Upper lobe of left lung (tissue), 6 donors: Measurements from ENCODE around the gene ZNF280B. TPM values are rescaled to one million over a fixed set of nuclear protein-coding genes. Genes with fewer than 3 reads are reported as not detected.
"Not testable (repeated sequence)": the region's sequence is repeated elsewhere in the genome, so short reads cannot be mapped to it uniquely, and the experiment has no call there.

ENCODE experiments used
- ATAC-seq, 2 donors: fragments of 200-7000 bp; cut with Tn5 transposase; one replicate each; pipeline ENCODE4 v1.9.1; 2022; ENCODE audit warnings: mild to moderate bottlenecking in 2 of 2, moderate library complexity in 2 of 2; ENCODE audit not compliant: low FRiP score in 2 of 2
- DNase-seq, 2 donors: peaks; one replicate each; pipeline ENCODE4 v3.0.0-alpha.2; 2019 to 2020
- H3K27ac ChIP-seq, 4 donors: fragments of 200-600 bp; sonication (generic); one replicate each; pipeline ENCODE4 v1.5.1; 2016 to 2019
- H3K27me3 ChIP-seq, 4 donors: fragments of 200-600 bp; sonication (generic); one replicate each; pipeline ENCODE4 v1.5.1; 2017 to 2019
- H3K36me3 ChIP-seq, 4 donors: fragments of 200-600 bp; sonication (generic); one replicate each; pipeline ENCODE4 v1.5.1; 2016 to 2019
- H3K4me1 ChIP-seq, 4 donors: fragments of 200-600 bp; sonication (generic); one replicate each; pipeline ENCODE4 v1.5.1; 2018 to 2019
- H3K4me3 ChIP-seq, 4 donors: fragments of 200-600 bp; sonication (generic); one replicate each; pipeline ENCODE4 v1.5.1; 2017 to 2019; ENCODE audit warnings: mild to moderate bottlenecking in 2 of 4, moderate library complexity in 1 of 4
- H3K9me3 ChIP-seq, 4 donors: fragments of 200-600 bp; sonication (generic); one replicate each; pipeline ENCODE4 v1.5.1; 2018 to 2019
- CTCF ChIP-seq, 6 experiments: fragments of 450-650 bp in 4 of 6; fragments of 200-600 bp in 2 of 6; sonication (generic) in 2 of 6; IDR thresholded peaks; one replicate each; pipeline ENCODE4 v1.5.1; 2016 to 2019; ENCODE audit warnings: antibody characterized with exemption in 6 of 6
- EP300 ChIP-seq, 4 donors: sonication (generic); formaldehyde crosslinking; IDR thresholded peaks; one replicate each; pipeline ENCODE4 v1.5.1; 2017; ENCODE audit warnings: antibody characterized with exemption in 4 of 4, control low read depth in 2 of 4
- POLR2A ChIP-seq, 4 donors: fragments of 450-650 bp; IDR thresholded peaks; one replicate each; pipeline ENCODE4 v1.5.1; 2016 to 2017; ENCODE audit warnings: antibody characterized with exemption in 4 of 4, mild to moderate bottlenecking in 2 of 4
- POLR2AphosphoS5 ChIP-seq, 2 donors: sonication (generic); formaldehyde crosslinking; IDR thresholded peaks; one replicate each; pipeline ENCODE4 v1.5.1; 2017; ENCODE audit warnings: antibody characterized with exemption in 2 of 2
- WGBS, 2 donors: methylation state at CpG; one replicate each; pipeline ENCODE4 v1.1.5; 2017 to 2018; 5-methylcytosine and 5-hydroxymethylcytosine counted together
- total RNA-seq, 6 donors: library from RNA; depleted of rRNA in 4 of 6; stranded (reverse); fragments of >200 nt in 4 of 6; gene quantifications; one replicate each; pipeline versions ENCODE4 v1.1.0 to v1.2.1, GENCODE V29; 2016 to 2021
- donor health status: DM: no; HTN: no; CAD: no; lungs with moderate emphysema.
- donor health status: DM: no; HTN: yes; CAD: no; lungs with severe emphysema.

ZNF280B gene
- total RNA-seq, 6 donors from 2014 or later, result 0.22 to 0.98 (median 0.44) TPM; not detected in 1

GRCh38 chr22:22515890-22516289, 7.3 kb upstream of the ZNF280B start:
- Histone ChIP-seq H3K4me1 (no peaks in the 10 kb centered on the region), H3K36me3 (no peaks in the 10 kb centered on the region), H3K27me3 (no peaks in the 10 kb centered on the region), H3K27ac (no peak overlapping the region), H3K9me3 (peaks cover 0 to under 1% (median 0%) of the 10 kb centered on the region in 4 donors), H3K4me3 (no peak overlapping the region)
- no peak for ATAC-seq
- no peak for TF ChIP-seq EP300 (IDR thresholded peaks at IDR 0.05)
- TF ChIP-seq POLR2AphosphoS5 (IDR thresholded peaks at IDR 0.05), result no peak
- no peak for TF ChIP-seq POLR2A (IDR thresholded peaks at IDR 0.05)
- TF ChIP-seq CTCF (IDR thresholded peaks at IDR 0.05), result no peak
- no peak for DNase-seq

- not testable (repeated sequence) for DNase-seq, H3K4me1 ChIP-seq, H3K27ac ChIP-seq, H3K36me3 ChIP-seq, H3K4me3 ChIP-seq, ATAC-seq, H3K27me3 ChIP-seq
- peaks cover 0 to 11% (median 6%) of the 10 kb centered on the region in 4 donors for H3K9me3 ChIP-seq
- 69 to 71% methylated on average over 7 to 8 of the region's 8 CpGs for WGBS, 2 donors
Measured at GRCh38 chr22:22514431-22514830, 5.9 kb upstream of the ZNF280B start.

- DNase-seq, result no peak
- Histone ChIP-seq H3K4me1 (peaks cover 0 to 3% (median 0%) of the 10 kb centered on the region in 4 donors), H3K27me3 (no peaks in the 10 kb centered on the region), H3K4me3 (no peak overlapping the region), H3K9me3 (peaks cover 0 to 14% (median 7%) of the 10 kb centered on the region in 4 donors), H3K27ac (no peak overlapping the region), H3K36me3 (no peaks in the 10 kb centered on the region)
- no peak for ATAC-seq
- TF ChIP-seq EP300 (IDR thresholded peaks at IDR 0.05) (no peak), POLR2AphosphoS5 (IDR thresholded peaks at IDR 0.05) (no peak), CTCF (IDR thresholded peaks at IDR 0.05) (no peak), POLR2A (IDR thresholded peaks at IDR 0.05) (no peak)
- 89 to 93% methylated on average over 2 of the region's 2 CpGs for WGBS, 2 donors
Measured at GRCh38 chr22:22513619-22514018, 5.1 kb upstream of the ZNF280B start.

GRCh38 chr22:22512951-22513350, 4.4 kb upstream of the ZNF280B start:
- H3K4me1 ChIP-seq, result peaks cover 0 to 9% (median 2%) of the 10 kb centered on the region in 4 donors
- WGBS, 2 donors, result 75 to 80% methylated on average over 5 of the region's 5 CpGs
- DNase-seq (no peak), ATAC-seq (no peak)
- no peaks in the 10 kb centered on the region for H3K36me3 ChIP-seq
- no peak overlapping the region for H3K4me3 ChIP-seq
- H3K27me3 ChIP-seq, result no peaks in the 10 kb centered on the region
- no peak overlapping the region for H3K27ac ChIP-seq
- no peak for TF ChIP-seq POLR2AphosphoS5 (IDR thresholded peaks at IDR 0.05)
- TF ChIP-seq POLR2A (IDR thresholded peaks at IDR 0.05), result no peak
- no peak for TF ChIP-seq EP300 (IDR thresholded peaks at IDR 0.05)
- TF ChIP-seq CTCF (IDR thresholded peaks at IDR 0.05), result no peak
- H3K9me3 ChIP-seq, result peaks cover 0 to 14% (median 7%) of the 10 kb centered on the region in 4 donors

GRCh38 chr22:22510833-22511232, 2.3 kb upstream of the ZNF280B start:
- not testable (repeated sequence) for H3K4me3 ChIP-seq, ATAC-seq, DNase-seq, H3K27me3 ChIP-seq, H3K27ac ChIP-seq, H3K36me3 ChIP-seq
- WGBS, 2 donors, result 95 to 98% methylated on average over 7 of the region's 7 CpGs
- Histone ChIP-seq H3K4me1 (peaks cover 0 to 11% (median 2%) of the 10 kb centered on the region in 4 donors), H3K9me3 (peaks cover 0 to 14% (median 7%) of the 10 kb centered on the region in 4 donors)

GRCh38 chr22:22509912-22510311, 1.4 kb upstream of the ZNF280B start:
- H3K27ac ChIP-seq, DNase-seq, H3K36me3 ChIP-seq, H3K27me3 ChIP-seq, H3K4me3 ChIP-seq, ATAC-seq: not testable (repeated sequence)
- WGBS, 2 donors, result 96 to 97% methylated on average over 6 of the region's 6 CpGs
- peaks cover 0 to 14% (median 7%) of the 10 kb centered on the region in 4 donors for H3K9me3 ChIP-seq
- peaks cover 0 to 11% (median 2%) of the 10 kb centered on the region in 4 donors for H3K4me1 ChIP-seq
